Rectal smooth muscle tissue (tissue), 1 donor: ENCODE results near the gene FUZ.

Source experiments
- H3K27ac ChIP-seq: one replicate; pipeline ENCODE4 v1.7.0; 2013; ENCODE audit warnings: low read depth, low read length, inconsistent platforms
- H3K27me3 ChIP-seq: one replicate; pipeline ENCODE4 v1.7.0; 2013; ENCODE audit warnings: low read length; ENCODE audit not compliant: control insufficient read depth, insufficient read depth
- H3K36me3 ChIP-seq: one replicate; pipeline ENCODE4 v1.7.0; 2013; ENCODE audit warnings: low read length; ENCODE audit not compliant: control insufficient read depth, insufficient read depth
- H3K4me1 ChIP-seq: one replicate; pipeline ENCODE4 v1.7.0; 2013; ENCODE audit warnings: low read length; ENCODE audit not compliant: control insufficient read depth, insufficient read depth
- H3K4me3 ChIP-seq: one replicate; pipeline ENCODE4 v1.7.0; 2013; ENCODE audit warnings: low read length
- H3K9ac ChIP-seq: one replicate; pipeline ENCODE4 v1.7.0; 2013; ENCODE audit warnings: low read length

Gene FUZ

GRCh38 chr19:49774969-49775368, 38.1 kb downstream of the FUZ start:
- H3K4me1 ChIP-seq, result no peaks in the 10 kb centered on the region
- no peak overlapping the region for H3K27ac ChIP-seq
- no peak overlapping the region for H3K9ac ChIP-seq
- no peaks in the 10 kb centered on the region for H3K27me3 ChIP-seq
- no peak overlapping the region for H3K4me3 ChIP-seq
- no peaks in the 10 kb centered on the region for H3K36me3 ChIP-seq

GRCh38 chr19:49773663-49774350, 39.3 kb downstream of the FUZ start:
- Histone ChIP-seq H3K27ac (no peak overlapping the region), H3K4me3 (no peak overlapping the region), H3K36me3 (no peaks in the 10 kb centered on the region), H3K9ac (no peak overlapping the region), H3K27me3 (no peaks in the 10 kb centered on the region), H3K4me1 (no peaks in the 10 kb centered on the region)

GRCh38 chr19:49772850-49773432, 40.2 kb downstream of the FUZ start:
- no peak overlapping the region for H3K9ac ChIP-seq
- H3K36me3 ChIP-seq, result no peaks in the 10 kb centered on the region
- no peaks in the 10 kb centered on the region for H3K27me3 ChIP-seq
- no peak overlapping the region for H3K4me3 ChIP-seq
- no peak overlapping the region for H3K27ac ChIP-seq
- peaks cover 7% of the 10 kb centered on the region for H3K4me1 ChIP-seq

- H3K27me3 ChIP-seq, result no peaks in the 10 kb centered on the region
- peaks cover 10% of the 10 kb centered on the region for H3K4me1 ChIP-seq
- no peak overlapping the region for H3K4me3 ChIP-seq
- H3K36me3 ChIP-seq, result no peaks in the 10 kb centered on the region
- no peak overlapping the region for H3K9ac ChIP-seq
- H3K27ac ChIP-seq, result no peak overlapping the region
These were observed 41.4 kb downstream of the FUZ start for GRCh38 chr19:49771674-49772139.

GRCh38 chr19:49770529-49770928, 42.6 kb downstream of the FUZ start:
- no peak overlapping the region for H3K9ac ChIP-seq
- no peaks in the 10 kb centered on the region for H3K36me3 ChIP-seq
- no peak overlapping the region for H3K27ac ChIP-seq
- H3K4me3 ChIP-seq, result no peak overlapping the region
- no peaks in the 10 kb centered on the region for H3K27me3 ChIP-seq
- peaks cover 10% of the 10 kb centered on the region for H3K4me1 ChIP-seq

GRCh38 chr19:49767967-49768581, 45.0 kb downstream of the FUZ start:
- Histone ChIP-seq H3K4me3 (peak overlapping the region; percentile 71), H3K4me1 (peaks cover 10% of the 10 kb centered on the region), H3K27ac (no peak overlapping the region), H3K36me3 (no peaks in the 10 kb centered on the region), H3K9ac (peak overlapping the region; percentile 61), H3K27me3 (no peaks in the 10 kb centered on the region)

- peaks cover 10% of the 10 kb centered on the region for H3K4me1 ChIP-seq
- H3K27ac ChIP-seq, result peak overlapping the region; percentile 80
- peak overlapping the region; percentile 61 for H3K9ac ChIP-seq
- H3K27me3 ChIP-seq, result no peaks in the 10 kb centered on the region
- H3K4me3 ChIP-seq, result peak overlapping the region; percentile 71
- H3K36me3 ChIP-seq, result no peaks in the 10 kb centered on the region
These were observed 45.7 kb downstream of the FUZ start for GRCh38 chr19:49767381-49767780.

- H3K27me3 ChIP-seq, result no peaks in the 10 kb centered on the region
- no peaks in the 10 kb centered on the region for H3K36me3 ChIP-seq
- peak within 1 kb of the TSS; percentile 61 for H3K9ac ChIP-seq
- peak within 1 kb of the TSS; percentile 71 for H3K4me3 ChIP-seq
- H3K27ac ChIP-seq, result peak within 1 kb of the TSS; percentile 82
- H3K4me1 ChIP-seq, result peaks cover 10% of the 10 kb centered on the region
These were observed 46.2 kb downstream of the FUZ start, which contains the start of gene AP2A1 for GRCh38 chr19:49766930-49767299. Gene AP2A1, plus strand, starts transcription at chr19:49767001. Its CDS starts 133 bp downstream, at chr19:49767134.

- Histone ChIP-seq H3K36me3 (no peaks in the 10 kb centered on the region), H3K27ac (peak overlapping the region; percentile 82), H3K4me1 (peaks cover 10% of the 10 kb centered on the region), H3K27me3 (no peaks in the 10 kb centered on the region), H3K4me3 (peak overlapping the region; percentile 45), H3K9ac (peak overlapping the region; percentile 10)
These were observed 46.8 kb downstream of the FUZ start for GRCh38 chr19:49766007-49766929.

- Histone ChIP-seq H3K4me1 (peaks cover 10% of the 10 kb centered on the region), H3K27me3 (no peaks in the 10 kb centered on the region), H3K36me3 (no peaks in the 10 kb centered on the region), H3K4me3 (no peak overlapping the region), H3K27ac (no peak overlapping the region), H3K9ac (no peak overlapping the region)
These were observed 48.8 kb downstream of the FUZ start for GRCh38 chr19:49764341-49764740.

GRCh38 chr19:49763230-49763629, 49.9 kb downstream of the FUZ start, which contains the start of gene TSKS:
Gene TSKS, minus strand, starts transcription at chr19:49763306. Its CDS starts 59 bp downstream, at chr19:49763247.
- H3K4me3 ChIP-seq, result no peak within 1 kb of the TSS
- no peak within 1 kb of the TSS for H3K9ac ChIP-seq
- H3K27ac ChIP-seq, result no peak within 1 kb of the TSS
- H3K4me1 ChIP-seq, result peaks cover 6% of the 10 kb centered on the region
- no peaks in the 10 kb centered on the region for H3K27me3 ChIP-seq
- no peaks in the 10 kb centered on the region for H3K36me3 ChIP-seq
